CD4-positive, alpha-beta T cell treated with Interferon gamma for 1 hour (primary cell): Measurements from ENCODE around the gene TNKS2.
"Not testable (repeated sequence)": the region's sequence is repeated elsewhere in the genome, so short reads cannot be mapped to it uniquely, and the experiment has no call there.

Source experiments
- DNase-seq: peaks from one replicate; pipeline ENCODE4 v3.0.0-alpha.2; 2020

Gene TNKS2

GRCh38 chr10:91797874-91798648 lies at the start of gene TNKS2:
Gene TNKS2, plus strand, starts transcription at chr10:91798426. Its CDS starts 265 bp downstream, at chr10:91798691.
- peak; percentile 92 for DNase-seq

- DNase-seq: not testable (repeated sequence)
Observed at GRCh38 chr10:91749592-91749991, 48.6 kb upstream of the TNKS2 start.

GRCh38 chr10:91756286-91756685 lies 41.9 kb upstream of the TNKS2 start:
- no peak for DNase-seq

GRCh38 chr10:91758303-91759146 lies 39.7 kb upstream of the TNKS2 start:
- no peak for DNase-seq

GRCh38 chr10:91759581-91759986 lies 38.6 kb upstream of the TNKS2 start:
- no peak for DNase-seq

DNA sequence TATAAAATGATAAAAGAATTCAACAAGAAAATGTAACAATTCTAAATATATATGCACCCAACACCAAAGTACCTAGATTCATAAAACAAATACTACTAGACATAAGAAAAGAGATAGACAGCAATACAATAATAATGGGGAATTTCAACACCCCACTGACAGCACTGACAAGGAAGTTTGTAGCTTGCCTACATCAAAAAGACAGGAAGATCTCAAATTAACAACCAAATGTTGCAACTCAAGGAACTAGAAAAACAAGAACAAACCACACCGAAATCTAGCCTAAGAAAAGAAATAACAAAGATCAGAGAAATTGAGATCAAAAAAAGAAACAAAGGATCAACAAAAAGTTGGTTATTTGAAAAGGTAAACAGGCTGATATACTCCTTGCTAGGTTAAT lies 36.5 kb upstream of the TNKS2 start:
- no peak for DNase-seq

DNA sequence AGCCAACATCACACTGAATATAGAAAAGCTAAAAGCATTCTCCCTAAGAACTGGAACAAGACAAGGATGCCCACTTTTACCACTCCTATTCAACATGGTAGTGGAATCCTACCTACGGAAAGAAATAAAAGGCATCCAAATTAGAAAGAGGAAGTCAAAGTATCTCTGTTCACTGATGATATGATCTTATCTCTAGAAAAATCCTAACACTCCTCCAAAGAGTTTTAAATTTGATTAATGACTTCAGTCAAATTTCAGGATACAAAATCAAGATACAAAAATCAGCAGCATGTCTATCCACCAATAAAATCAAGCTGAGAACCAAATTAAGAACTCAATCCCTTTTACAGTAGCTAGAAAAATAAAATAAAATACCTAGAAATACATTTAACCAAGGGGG lies 35.3 kb upstream of the TNKS2 start:
- no peak for DNase-seq

DNA sequence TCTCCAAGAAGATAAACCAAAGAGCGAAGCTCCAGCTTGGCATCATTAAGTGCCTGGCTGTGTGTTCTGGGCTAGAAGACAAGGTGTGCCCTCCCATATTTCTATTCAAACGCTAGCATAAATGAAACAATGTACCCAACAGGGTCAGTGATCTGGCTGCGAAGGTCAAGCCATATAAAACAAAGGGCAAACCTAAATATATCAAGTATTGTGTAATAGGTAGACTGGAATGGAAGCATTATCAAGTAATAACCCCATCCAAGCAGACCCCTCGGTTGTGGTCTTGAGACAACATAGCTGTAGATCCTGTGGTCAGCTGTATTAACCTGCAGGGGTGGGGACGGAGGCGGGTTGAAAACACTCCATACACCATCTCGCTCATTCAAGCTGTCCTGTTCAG lies 31.6 kb upstream of the TNKS2 start:
- no peak for DNase-seq

GRCh38 chr10:91768123-91768522 lies 30.1 kb upstream of the TNKS2 start:
- DNase-seq: no peak

DNA sequence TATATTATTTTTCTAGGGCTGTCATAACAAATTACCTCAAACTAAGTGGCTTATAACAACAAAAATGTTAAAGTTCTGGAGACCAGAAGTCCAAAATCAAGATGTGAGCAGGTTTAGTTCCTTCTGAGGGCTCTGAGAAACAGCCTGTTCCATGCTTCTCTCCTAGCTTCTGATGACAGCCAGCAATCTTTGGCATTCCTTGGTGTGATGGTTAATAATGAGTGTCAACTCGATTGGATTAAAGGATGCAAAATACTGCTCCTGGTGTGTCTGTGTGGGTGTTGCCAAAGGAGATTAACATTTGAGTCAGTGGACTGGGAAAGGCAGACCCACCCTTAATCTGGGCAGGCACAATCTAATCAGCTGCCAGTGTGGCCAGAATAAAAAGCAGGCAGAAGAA lies 26.3 kb upstream of the TNKS2 start:
- no peak for DNase-seq

DNA sequence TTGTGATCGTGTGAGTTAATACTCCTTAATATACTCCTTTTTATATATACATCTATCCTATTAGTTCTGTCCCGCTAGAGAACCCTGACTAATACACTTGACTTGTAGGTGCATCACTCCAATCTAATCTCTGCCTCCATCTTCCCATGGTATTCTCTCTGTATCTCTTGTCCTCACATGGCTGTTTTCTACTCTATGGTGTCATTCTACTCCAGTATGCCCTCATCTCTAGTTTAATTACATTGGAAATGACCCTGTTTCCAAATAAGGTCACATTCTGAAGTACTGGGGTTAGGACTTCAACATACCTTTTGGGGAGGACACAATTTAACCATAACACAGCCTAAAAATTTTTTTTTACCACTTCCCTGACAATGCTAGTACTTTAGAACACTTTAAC lies 25.8 kb upstream of the TNKS2 start:
- no peak for DNase-seq

DNA sequence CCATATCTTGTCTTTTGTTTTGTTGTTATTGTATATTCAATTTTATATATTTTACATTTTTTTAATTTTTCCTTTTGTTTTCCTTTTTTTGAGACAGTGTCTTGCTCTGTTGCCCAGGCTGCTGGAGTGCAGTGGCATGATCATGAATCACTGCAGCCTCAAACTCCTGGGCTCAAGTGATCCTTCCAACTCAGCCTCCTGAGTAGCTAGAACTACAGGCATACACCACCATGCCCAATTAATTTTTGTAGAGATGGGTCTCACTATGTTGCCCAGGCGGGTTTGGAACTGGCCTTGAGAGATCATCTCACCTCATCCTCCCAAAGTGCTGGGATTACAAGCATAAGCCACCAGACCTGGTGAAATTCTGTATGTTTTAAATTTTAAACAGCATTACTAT lies 25.4 kb upstream of the TNKS2 start:
- DNase-seq: no peak

DNA sequence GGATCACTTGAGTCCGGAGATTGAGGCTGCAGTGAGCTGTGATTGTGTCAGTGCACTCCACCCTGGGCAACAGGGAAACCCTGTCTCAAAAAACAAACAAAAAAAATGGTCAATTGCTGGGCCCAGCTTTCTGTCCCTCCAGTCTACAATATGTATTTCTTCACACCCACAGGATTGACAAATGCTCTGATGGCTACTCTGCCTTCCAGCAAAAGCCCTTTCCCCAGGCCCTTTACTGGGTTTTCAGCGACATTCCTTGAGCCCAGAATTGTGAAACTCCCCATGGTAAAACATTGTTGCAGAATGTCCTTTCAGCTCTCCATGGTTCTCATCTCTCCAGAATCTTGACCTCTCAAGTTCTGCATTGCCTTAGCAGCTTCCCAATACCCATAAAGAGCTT lies 23.7 kb upstream of the TNKS2 start:
- no peak for DNase-seq

- no peak for DNase-seq
Observed at GRCh38 chr10:91775731-91776130, 22.5 kb upstream of the TNKS2 start.

GRCh38 chr10:91776266-91776665 lies 22.0 kb upstream of the TNKS2 start:
- DNase-seq: no peak

- no peak for DNase-seq
Observed at GRCh38 chr10:91778485-91778884, 19.7 kb upstream of the TNKS2 start.

- DNase-seq: no peak
Observed at GRCh38 chr10:91779011-91779605, 19.1 kb upstream of the TNKS2 start.

DNA sequence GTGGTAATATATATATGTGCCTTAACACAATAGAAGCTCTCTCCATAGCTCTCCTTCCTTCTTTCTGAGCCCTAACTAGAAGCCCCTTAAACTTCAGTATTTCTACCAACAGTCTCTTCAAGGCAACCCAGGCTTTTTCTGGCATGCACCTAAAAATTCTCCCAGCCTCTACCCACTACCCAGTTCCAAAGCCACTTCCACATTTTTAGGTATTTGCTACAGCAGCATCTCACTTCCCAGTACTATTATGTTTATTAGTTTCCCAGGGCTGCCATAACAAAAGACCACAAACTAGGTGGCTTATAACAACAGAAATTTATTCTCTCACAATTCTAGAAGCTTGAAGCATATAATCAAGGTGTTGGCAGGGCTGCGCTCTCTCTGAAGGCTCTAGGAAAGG lies 15.7 kb upstream of the TNKS2 start:
- no peak for DNase-seq

DNA sequence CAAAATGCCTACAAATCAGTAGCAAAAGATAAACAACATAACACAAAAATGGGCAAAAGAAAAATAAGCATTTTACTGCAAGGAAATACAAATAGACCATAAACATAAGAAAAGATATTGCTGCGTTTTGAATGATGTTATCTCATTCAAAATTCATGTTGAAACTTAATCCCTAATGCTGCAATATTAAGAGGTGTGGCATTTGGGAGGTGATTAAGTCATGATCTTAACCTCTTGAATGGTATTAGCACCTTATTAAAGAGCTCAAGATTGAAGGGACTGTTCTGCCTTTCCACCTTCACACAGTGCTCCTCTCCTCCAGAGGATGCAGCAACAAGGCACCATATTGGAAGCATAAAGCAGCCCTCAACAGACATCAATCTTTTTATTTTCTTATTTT lies 12.4 kb upstream of the TNKS2 start:
- no peak for DNase-seq

GRCh38 chr10:91787258-91787657 lies 11.0 kb upstream of the TNKS2 start:
- DNase-seq: no peak

- DNase-seq: no peak
Observed at GRCh38 chr10:91787810-91788209, 10.4 kb upstream of the TNKS2 start.

- DNase-seq: no peak
Observed at GRCh38 chr10:91788527-91788926, 9.7 kb upstream of the TNKS2 start.

DNA sequence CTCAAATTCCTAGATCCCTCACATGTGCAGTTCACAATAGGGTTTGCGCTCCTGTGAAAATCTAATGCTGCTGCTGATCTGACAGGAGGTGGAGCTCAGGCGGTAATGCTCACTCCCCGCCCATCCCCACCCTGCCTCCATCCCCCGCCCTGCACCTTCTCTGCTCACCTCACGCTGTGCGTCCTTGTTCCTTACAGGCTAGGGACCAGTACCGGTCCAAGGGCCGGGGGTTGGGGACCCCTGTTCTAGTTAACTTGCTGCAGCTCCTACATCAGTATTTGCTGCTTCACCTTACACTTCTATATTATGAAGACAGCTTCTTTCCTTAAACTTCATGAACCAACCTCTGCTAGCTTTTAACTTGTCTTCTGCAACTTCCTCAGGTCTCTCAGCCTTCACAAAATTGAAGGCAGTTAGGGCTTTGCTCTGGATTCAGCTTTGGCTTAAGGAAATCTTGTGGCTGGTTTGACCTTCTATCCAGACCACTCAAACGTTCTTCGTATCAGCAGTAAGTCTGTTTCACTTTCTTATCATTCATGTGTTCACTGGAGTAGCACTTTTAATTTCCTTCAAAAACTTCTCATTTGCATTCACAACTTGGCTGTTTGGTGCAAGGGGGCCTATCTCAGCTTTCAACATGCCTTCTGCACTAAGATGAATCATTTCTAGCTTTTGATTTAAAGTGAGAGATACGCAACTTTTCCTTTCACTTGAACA lies 1.7 kb upstream of the TNKS2 start:
- peak; percentile 40 for DNase-seq
